GM12878 (cell line): Measurements from ENCODE around the gene FOS. TPM values are rescaled to one million over a fixed set of nuclear protein-coding genes. Genes with fewer than 3 reads are reported as not detected.

Source experiments
- ATAC-seq: fragments of 200-7000 bp; cut with Tn5 transposase; 3 replicates; pipeline ENCODE4 v1.9.1; 2020; ENCODE audit warnings: mild to moderate bottlenecking, moderate library complexity
- BruUV-seq: library from RNA; stranded (reverse); fragments of 400-500 nt; replicated peaks from 2 replicates; lab custom pipeline; 2021; lab: Mats Ljungman, UMichigan
- CTCF ChIA-PET: fragments of 300-600 bp; sonication (Branson Sonifier 250); formaldehyde crosslinking; extraction: SDS; loops from one replicate; lab custom pipeline; 2021; ENCODE audit warnings: inconsistent platforms; lab: Yijun Ruan, JAX
- POLR2A ChIA-PET: fragments of 350-600 bp; formaldehyde crosslinking; extraction: SDS; loops from one replicate; lab custom pipeline; 2021; ENCODE audit warnings: inconsistent platforms; lab: Charles Lee
- RAD21 ChIA-PET: fragments of 300-600 bp; sonication (Branson Sonifier 250); formaldehyde crosslinking; loops from one replicate; lab custom pipeline; 2023; ENCODE audit warnings: antibody characterized with exemption; ENCODE audit not compliant: unreplicated experiment; lab: Charles Lee
- SMC1A ChIA-PET: fragments of 300-600 bp; sonication (Branson Sonifier 250); formaldehyde crosslinking; loops from one replicate; lab custom pipeline; 2023; ENCODE audit not compliant: unreplicated experiment, uncharacterized antibody; lab: Charles Lee
- DNase-seq: peaks from one replicate; pipeline ENCODE4 v3.0.0-alpha.2; 2011; ENCODE audit warnings: low read depth, low spot score
- FAIRE-seq: peaks from 3 replicates; lab custom pipeline; 2011; peaks lifted over from hg19 to GRCh38; lab: Jason Lieb, UNC
- H2AFZ ChIP-seq: 2 replicates; pipeline ENCODE4 v1.6.0; 2011; ENCODE audit warnings: low read depth, low read length, control low read depth; ENCODE audit not compliant: control insufficient read depth
- H3K27ac ChIP-seq: 2 replicates; pipeline ENCODE4 v1.5.1; 2011; ENCODE audit warnings: control low read depth; ENCODE audit not compliant: control insufficient read depth, insufficient read depth
- H3K27me3 ChIP-seq, 2 experiments: replicated peaks in 1 of 2; 2 replicates each; pipeline versions ENCODE4 v1.6.0 to v1.6.1; 2011; ENCODE audit warnings: low read length in 1 of 2; ENCODE audit not compliant: control insufficient read depth in 2 of 2, insufficient read depth in 2 of 2
- H3K36me3 ChIP-seq, 2 experiments: 2 replicates each; pipeline ENCODE4 v1.5.1; 2011; ENCODE audit warnings: low read length in 1 of 2; ENCODE audit not compliant: control insufficient read depth in 2 of 2, insufficient read depth in 2 of 2
- H3K4me1 ChIP-seq: 2 replicates; pipeline ENCODE4 v1.6.1; 2011; ENCODE audit warnings: mild to moderate bottlenecking, low read length, moderate library complexity, mixed read lengths; ENCODE audit not compliant: control insufficient read depth, insufficient read depth
- H3K4me2 ChIP-seq: 2 replicates; pipeline ENCODE4 v1.6.0; 2011; ENCODE audit warnings: control low read depth; ENCODE audit not compliant: control insufficient read depth, insufficient read depth
- H3K4me3 ChIP-seq: fragments of 200-600 bp; sonication (generic); 2 replicates; pipeline ENCODE4 v1.5.1; 2016
- H3K79me2 ChIP-seq: 2 replicates; pipeline ENCODE4 v1.6.0; 2011; ENCODE audit warnings: low read length; ENCODE audit not compliant: control insufficient read depth, insufficient read depth
- H3K9ac ChIP-seq: 2 replicates; pipeline ENCODE4 v1.8.0; 2011; ENCODE audit warnings: low read length, control low read depth, mixed read lengths; ENCODE audit not compliant: control insufficient read depth, insufficient read depth
- H3K9me3 ChIP-seq: replicated peaks from 3 replicates; pipeline ENCODE4 v1.5.1; 2011; ENCODE audit warnings: mild to moderate bottlenecking, low read length; ENCODE audit not compliant: control insufficient read depth, insufficient read depth
- H4K20me1 ChIP-seq: 2 replicates; pipeline ENCODE4 v1.6.0; 2011; ENCODE audit not compliant: control insufficient read depth, insufficient read depth
- RAD51 ChIP-seq: fragments of 450-650 bp; IDR thresholded peaks from 2 replicates; pipeline ENCODE4 v1.6.1; 2016; ENCODE audit warnings: moderate library complexity, mild to moderate bottlenecking, inconsistent platforms
- SKIL ChIP-seq: fragments of 450-650 bp; IDR thresholded peaks from 2 replicates; pipeline ENCODE4 v1.6.1; 2017; ENCODE audit warnings: mild to moderate bottlenecking, low read depth, inconsistent platforms; ENCODE audit not compliant: poor library complexity, severe bottlenecking
- TBL1XR1 ChIP-seq: IDR thresholded peaks from 2 replicates; pipeline ENCODE4 v1.6.1; 2012; ENCODE audit warnings: low read depth, low read length, improper control_type of control experiment
- WGBS: methylation state at CpG from one replicate; pipeline ENCODE4 v1.1.6; 2016; ENCODE audit warnings: low lambda C conversion rate; ENCODE audit not compliant: insufficient replicate concordance, insufficient coverage; ENCODE audit errors: missing lambda C conversion rate; 5-methylcytosine and 5-hydroxymethylcytosine counted together
- in situ Hi-C: fragments of 300-500 bp; cut with MboI; formaldehyde crosslinking; loops from 9 replicates; pipeline ENCODE4 v1.14.3; 2018; ENCODE audit warnings: mixed read lengths
- intact Hi-C: fragments of 100-400 bp; cut with micrococcal nuclease; formaldehyde crosslinking; loops from one replicate; pipeline ENCODE4 v1.14.2; 2022; ENCODE audit not compliant: unreplicated experiment
- polyA plus RNA-seq, 11 experiments: library from polyadenylated mRNA; depleted of rRNA in 4 of 11; unstranded in 6 of 11; stranded (reverse) in 5 of 11; fragments of >200 nt; fragmentation: Nextera tagmentation in 4 of 11; fragmentation: Illumina TruSeq in 1 of 11; extraction: Ambion mirVana in 4 of 11; extraction: Trizol in 1 of 11; gene quantifications; 1 replicate in 1 of 11; 2 replicates in 10 of 11; pipeline versions ENCODE4 v1.2.1 to v1.2.3, GENCODE V29; 2011 to 2016; ENCODE audit warnings: inconsistent platforms in 2 of 11, missing spikeins in 2 of 11, low read depth in 1 of 11
- total RNA-seq, 4 experiments: library from RNA; depleted of rRNA in 3 of 4; stranded (reverse); fragments of >200 nt in 3 of 4; fragmentation: Illumina TruSeq in 1 of 4; extraction: Trizol in 1 of 4; gene quantifications; 2 replicates each; pipeline versions ENCODE4 v1.2.1 to v1.2.3, GENCODE V29; 2013 to 2021
- TF ChIP-seq, protein P1 (sequence below): fragments of 450-650 bp; formaldehyde crosslinking; IDR thresholded peaks from 2 replicates; pipeline ENCODE4 v1.4.0; 2022; ENCODE audit warnings: mild to moderate bottlenecking, moderate library complexity

The FOS gene
- total and polyA plus RNA-seq, 10 of the 15 experiments (the other 5 are each of a cell fraction or from before 2014, with no cell fraction given), result 0.02 to 0.95 (median 0.38) TPM

DNA sequence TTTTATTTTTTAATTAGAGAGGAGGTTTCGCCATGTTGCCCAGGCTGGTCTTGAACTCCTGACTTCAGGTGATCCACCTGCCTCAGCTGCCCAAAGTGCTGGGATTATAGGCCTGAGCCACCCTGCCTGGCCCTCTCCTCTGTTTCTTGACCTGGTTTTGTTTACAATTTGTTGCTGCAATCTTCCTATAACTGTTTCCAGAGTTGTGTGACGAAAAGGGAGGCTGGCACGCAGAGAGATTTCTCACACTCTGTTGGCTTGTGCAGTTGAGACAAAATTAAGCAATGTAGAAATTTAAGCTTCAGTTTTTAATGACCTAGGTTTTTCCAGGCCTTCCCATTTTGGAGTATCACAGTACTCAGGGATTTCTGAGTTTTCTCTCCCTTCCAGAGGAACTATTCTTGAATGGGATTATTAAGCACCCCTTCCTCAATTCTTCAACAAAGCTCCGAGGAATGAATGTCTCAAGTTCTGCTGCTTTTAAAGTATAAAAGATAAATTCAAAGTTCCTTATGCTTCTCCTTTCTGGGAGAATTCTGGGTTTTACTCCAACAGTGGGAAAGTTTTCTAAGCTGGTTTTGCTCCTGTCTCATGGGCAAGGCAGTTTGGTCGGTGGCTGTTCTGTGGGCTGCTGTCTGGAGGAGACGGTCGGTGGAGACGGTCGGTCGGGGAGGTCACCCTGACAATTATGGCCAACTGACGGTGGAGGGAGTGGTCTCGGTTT, 20.4 kb upstream of the FOS start:
- Histone ChIP-seq H3K36me3 (no peaks in the 10 kb centered on the region), H3K4me2 (peak overlapping the region; percentile 89), H3K27ac (peak overlapping the region; percentile 48), H3K79me2 (no peaks in the 10 kb centered on the region), H2AFZ (peak overlapping the region; percentile 96)
- FAIRE-seq, result peak; percentile 27
- ChIA-PET RAD21 (interaction anchor here (0.8 to 1.8 kb wide), 4 partner anchors 9 to 45 kb away, joined by 3 to 12 read pairs (median 6); no protein-coding TSS in a partner anchor), POLR2A (interaction anchor here (0.9 to 1.7 kb wide), 7 partner anchors 8 to 132 kb away, joined by 3 to 11 read pairs (median 4); partner anchors contain the start of gene NEK9), CTCF (interaction anchor here (0.8 to 1.4 kb wide), 4 partner anchors 38 to 127 kb away, joined by 3 to 5 read pairs (median 4); no protein-coding TSS in a partner anchor)
- TF ChIP-seq RAD51, result no peak
- TF ChIP-seq, all 136 proteins: peak for 0
- H3K9ac ChIP-seq, result peak overlapping the region; percentile 69
- ATAC-seq, result peak; percentile 57
- intact Hi-C loops (loop anchor here (2.0 kb wide), 1 partner anchor 21 kb away; the partner anchor contains the start of gene FOS), in situ Hi-C loops (loop anchor here (25.0 kb wide), 1 partner anchor 1496 kb away; a partner anchor contains a TSS)
- no peaks in the 10 kb centered on the region for H3K9me3 ChIP-seq
- no peaks in the 10 kb centered on the region for H4K20me1 ChIP-seq
- TSS peak; percentile 95 for BruUV-seq
- H3K4me3 ChIP-seq, result peak overlapping the region; percentile 64; the same call in 1 of the 2 replicates
- 34% methylated on average over 12 of the region's 12 CpGs for WGBS
- SMC1A ChIA-PET, result interaction anchor here (0.8 to 1.8 kb wide), 12 partner anchors 9 to 238 kb away, joined by 3 to 7 read pairs (median 3); no protein-coding TSS in a partner anchor
- H3K27me3 ChIP-seq, result peaks cover 0 to 4% of the 10 kb centered on the region in 2 experiments; a peak in 1 of 4 replicates
- no peak for DNase-seq
- H3K4me1 ChIP-seq, result peaks cover 15% of the 10 kb centered on the region

DNA sequence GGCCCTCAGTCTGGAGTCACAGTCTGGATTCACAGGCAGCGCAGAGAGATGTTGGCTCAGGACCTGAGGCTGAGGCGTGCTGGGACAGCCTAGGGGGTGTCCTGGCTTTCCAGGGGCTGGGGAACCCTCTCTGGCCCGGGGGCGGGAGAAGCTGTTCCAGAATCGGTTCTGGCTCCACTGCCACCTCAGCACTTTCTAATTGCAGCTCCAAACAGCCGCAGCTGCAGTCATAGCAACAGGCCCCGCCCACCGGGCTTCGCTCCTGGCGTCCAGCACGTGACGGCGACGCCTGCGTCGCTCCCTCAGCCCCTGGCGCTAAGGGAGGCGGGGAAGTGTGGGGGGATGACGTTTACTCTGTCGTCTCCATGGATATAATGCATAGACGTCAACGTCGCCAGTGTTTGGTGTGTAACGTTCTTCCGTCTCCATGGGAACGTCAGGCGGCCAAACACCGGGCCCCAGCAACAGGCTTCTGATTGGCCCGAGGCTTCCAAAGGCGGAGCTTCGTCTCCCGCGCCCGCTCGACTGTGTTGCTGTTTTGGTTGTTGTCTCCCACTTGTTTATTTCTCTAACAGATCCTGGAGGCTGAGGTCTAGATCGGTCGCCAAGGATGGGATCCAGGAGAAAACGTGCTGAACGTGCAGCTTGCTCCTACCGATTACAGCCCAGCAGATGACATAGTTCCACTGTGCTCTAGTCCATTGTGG, 19.7 kb upstream of the FOS start:
- ChIA-PET CTCF (interaction anchor here (0.7 to 1.4 kb wide), 9 partner anchors 11 to 127 kb away, joined by 3 to 5 read pairs (median 3); no protein-coding TSS in a partner anchor), RAD21 (interaction anchor here (0.6 to 1.8 kb wide), 5 partner anchors 10 to 493 kb away, joined by 3 to 12 read pairs (median 6); no protein-coding TSS in a partner anchor), POLR2A (interaction anchor here (0.6 to 1.7 kb wide), 7 partner anchors 9 to 133 kb away, joined by 3 to 11 read pairs (median 4); partner anchors contain the start of gene NEK9), SMC1A (interaction anchor here (0.6 to 1.8 kb wide), 15 partner anchors 8 to 237 kb away, joined by 3 to 7 read pairs (median 3); partner anchors contain the start of gene NEK9)
- Histone ChIP-seq H2AFZ (peak overlapping the region; percentile 96), H3K79me2 (no peaks in the 10 kb centered on the region), H3K4me2 (peak overlapping the region; percentile 89), H3K4me1 (peaks cover 15% of the 10 kb centered on the region), H3K4me3 (peak overlapping the region; percentile 64; the same call in 1 of the 2 replicates), H3K27me3 (peaks cover 0 to 4% of the 10 kb centered on the region in 2 experiments; a peak in 2 of 4 replicates), H3K9me3 (no peaks in the 10 kb centered on the region), H3K27ac (peak overlapping the region; percentile 60), H3K9ac (peak overlapping the region; percentile 69), H3K36me3 (no peaks in the 10 kb centered on the region), H4K20me1 (no peaks in the 10 kb centered on the region)
- ATAC-seq (peak; percentile 96), FAIRE-seq (peak; percentile 100), DNase-seq (peak; percentile 96)
- no TSS peak for BruUV-seq
- 4% methylated on average over 38 of the region's 40 CpGs for WGBS
- in situ Hi-C loops, result loop anchor here (25.0 kb wide), 1 partner anchor 1497 kb away; a partner anchor contains a TSS
- intact Hi-C loops, result loop anchor here (2.0 kb wide), 1 partner anchor 20 kb away; the partner anchor contains the start of gene FOS
- TF ChIP-seq SKIL (no peak), TBL1XR1 (0 out of 2 replicates have a peak, but pooled peaks have one; percentile 11)
- TF ChIP-seq, protein P1, sequence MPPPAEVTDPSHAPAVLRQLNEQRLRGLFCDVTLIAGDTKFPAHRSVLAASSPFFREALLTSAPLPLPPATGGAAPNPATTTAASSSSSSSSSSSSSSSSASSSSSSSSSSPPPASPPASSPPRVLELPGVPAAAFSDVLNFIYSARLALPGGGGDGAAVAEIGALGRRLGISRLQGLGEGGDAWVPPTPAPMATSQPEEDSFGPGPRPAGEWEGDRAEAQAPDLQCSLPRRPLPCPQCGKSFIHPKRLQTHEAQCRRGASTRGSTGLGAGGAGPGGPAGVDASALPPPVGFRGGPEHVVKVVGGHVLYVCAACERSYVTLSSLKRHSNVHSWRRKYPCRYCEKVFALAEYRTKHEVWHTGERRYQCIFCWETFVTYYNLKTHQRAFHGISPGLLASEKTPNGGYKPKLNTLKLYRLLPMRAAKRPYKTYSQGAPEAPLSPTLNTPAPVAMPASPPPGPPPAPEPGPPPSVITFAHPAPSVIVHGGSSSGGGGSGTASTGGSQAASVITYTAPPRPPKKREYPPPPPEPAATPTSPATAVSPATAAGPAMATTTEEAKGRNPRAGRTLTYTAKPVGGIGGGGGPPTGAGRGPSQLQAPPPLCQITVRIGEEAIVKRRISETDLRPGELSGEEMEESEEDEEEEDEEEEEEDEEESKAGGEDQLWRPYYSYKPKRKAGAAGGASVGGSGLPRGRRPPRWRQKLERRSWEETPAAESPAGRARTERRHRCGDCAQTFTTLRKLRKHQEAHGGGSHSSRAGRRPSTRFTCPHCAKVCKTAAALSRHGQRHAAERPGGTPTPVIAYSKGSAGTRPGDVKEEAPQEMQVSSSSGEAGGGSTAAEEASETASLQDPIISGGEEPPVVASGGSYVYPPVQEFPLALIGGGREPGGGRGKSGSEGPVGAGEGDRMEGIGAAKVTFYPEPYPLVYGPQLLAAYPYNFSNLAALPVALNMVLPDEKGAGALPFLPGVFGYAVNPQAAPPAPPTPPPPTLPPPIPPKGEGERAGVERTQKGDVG, result no peak
